A172 (cell line): ENCODE data around the gene KAT2B. TPM values are rescaled to one million over a fixed set of nuclear protein-coding genes. Genes with fewer than 3 reads are reported as not detected.

Experiments
- DNase-seq: peaks from one replicate; pipeline ENCODE4 v3.0.0-alpha.2; 2015; ENCODE audit warnings: low spot score
- total RNA-seq: library from RNA; depleted of rRNA; stranded (reverse); fragments of >200 nt; shearing (Covaris generic); gene quantifications from 2 replicates; pipeline ENCODE4 v1.2.3, GENCODE V29; 2014

KAT2B gene
- total RNA-seq, 1 experiment from 2014 or later, result 14.0 TPM

- no peak for DNase-seq
Measured at GRCh38 chr3:20096135-20096685, 56.0 kb downstream of the KAT2B start.

GRCh38 chr3:20097015-20097414, 56.8 kb downstream of the KAT2B start:
- no peak for DNase-seq

- no peak for DNase-seq
Measured at GRCh38 chr3:20099060-20099459, 58.8 kb downstream of the KAT2B start.

GRCh38 chr3:20100151-20100550, 59.9 kb downstream of the KAT2B start:
- no peak for DNase-seq

GRCh38 chr3:20101041-20101440, 60.8 kb downstream of the KAT2B start:
- DNase-seq, result no peak

GRCh38 chr3:20103731-20104130, 63.5 kb downstream of the KAT2B start:
- DNase-seq, result no peak

GRCh38 chr3:20104167-20104661, 64.0 kb downstream of the KAT2B start:
- DNase-seq, result no peak

- DNase-seq, result no peak
Measured at GRCh38 chr3:20105513-20106280, 65.5 kb downstream of the KAT2B start.

GRCh38 chr3:20107722-20108121, 67.5 kb downstream of the KAT2B start:
- no peak for DNase-seq

GRCh38 chr3:20108869-20109268, 68.6 kb downstream of the KAT2B start:
- DNase-seq, result no peak

GRCh38 chr3:20110826-20111225, 70.6 kb downstream of the KAT2B start:
- DNase-seq, result no peak

- DNase-seq, result peak; percentile 64
Measured at GRCh38 chr3:20111836-20112235, 71.6 kb downstream of the KAT2B start.

- no peak for DNase-seq
Measured at GRCh38 chr3:20121088-20121487, 80.8 kb downstream of the KAT2B start.

GRCh38 chr3:20123131-20123652, 82.9 kb downstream of the KAT2B start:
- no peak for DNase-seq

- no peak for DNase-seq
Measured at GRCh38 chr3:20125289-20125688, 85.0 kb downstream of the KAT2B start.

- DNase-seq, result no peak
Measured at GRCh38 chr3:20125897-20126296, 85.7 kb downstream of the KAT2B start.

- DNase-seq, result no peak
Measured at GRCh38 chr3:20128358-20128757, 88.1 kb downstream of the KAT2B start.

GRCh38 chr3:20130106-20130505, 89.9 kb downstream of the KAT2B start:
- DNase-seq, result no peak

GRCh38 chr3:20136231-20136630, 96.0 kb downstream of the KAT2B start:
- no peak for DNase-seq

GRCh38 chr3:20137647-20138046, 97.4 kb downstream of the KAT2B start:
- no peak for DNase-seq

- no peak for DNase-seq
Measured at GRCh38 chr3:20140881-20141280, 100.6 kb downstream of the KAT2B start.

GRCh38 chr3:20141316-20141715, 101.1 kb downstream of the KAT2B start:
- DNase-seq, result no peak

- no peak for DNase-seq
Measured at GRCh38 chr3:20141851-20142250, 101.6 kb downstream of the KAT2B start.
